Measurements from ENCODE around the gene MBTPS2. TPM values are rescaled to one million over a fixed set of nuclear protein-coding genes. Genes with fewer than 3 reads are reported as not detected.

The MBTPS2 gene
- total RNA-seq, 1 donor from 2014 or later, result 9.3 TPM

- intact Hi-C loops (cut with DNase I), result no loop called here
- no peak for DNase-seq (ENCODE audit: extremely low spot score in 2 of 2)
- Histone ChIP-seq H3K4me3 (no peak overlapping the region), H3K4me1 (no peaks in the 10 kb centered on the region), H3K36me3 (peaks cover 0 to 7% of the 10 kb centered on the region in 2 donors), H3K27ac (no peak overlapping the region), H3K27me3 (no peaks in the 10 kb centered on the region), H3K9me3 (no peaks in the 10 kb centered on the region)
- TF ChIP-seq POLR2AphosphoS5 (IDR thresholded peaks at IDR 0.05; ENCODE audit: insufficient read depth in 1 of 2, low read depth in 1 of 2), result no peak
- TF ChIP-seq CTCF (IDR thresholded peaks at IDR 0.05), result no peak
- no peak for TF ChIP-seq POLR2A (IDR thresholded peaks at IDR 0.05)
Measured at GRCh38 chrX:21847342-21847741, 7.9 kb downstream of the MBTPS2 start.

- no peak for TF ChIP-seq POLR2AphosphoS5 (IDR thresholded peaks at IDR 0.05; ENCODE audit: insufficient read depth in 1 of 2, low read depth in 1 of 2)
- no peak for TF ChIP-seq POLR2A (IDR thresholded peaks at IDR 0.05)
- no peak for TF ChIP-seq CTCF (IDR thresholded peaks at IDR 0.05)
- intact Hi-C loops (cut with DNase I), result no loop called here
- H3K27ac ChIP-seq, result no peak overlapping the region
- no peaks in the 10 kb centered on the region for H3K4me1 ChIP-seq
- no peak overlapping the region for H3K4me3 ChIP-seq
- H3K36me3 ChIP-seq, result no peaks in the 10 kb centered on the region
- no peak for DNase-seq (ENCODE audit: extremely low spot score in 2 of 2)
- H3K27me3 ChIP-seq, result no peaks in the 10 kb centered on the region
- H3K9me3 ChIP-seq, result no peaks in the 10 kb centered on the region
Measured at GRCh38 chrX:21853578-21853977, 14.2 kb downstream of the MBTPS2 start.

GRCh38 chrX:21855937-21856415 is 16.6 kb downstream of the MBTPS2 start, which contains the start of gene YY2:
YY2 (plus strand) TSS chrX:21855987; CDS start chrX:21856485, 498 bp downstream.
- H3K36me3 ChIP-seq, result no peaks in the 10 kb centered on the region
- TF ChIP-seq POLR2AphosphoS5 (IDR thresholded peaks at IDR 0.05; ENCODE audit: insufficient read depth in 1 of 2, low read depth in 1 of 2), result no peak
- TF ChIP-seq POLR2A (IDR thresholded peaks at IDR 0.05), result no peak
- no peak for TF ChIP-seq CTCF (IDR thresholded peaks at IDR 0.05)
- no peak within 1 kb of the TSS for H3K4me3 ChIP-seq
- no peaks in the 10 kb centered on the region for H3K27me3 ChIP-seq
- no peaks in the 10 kb centered on the region for H3K4me1 ChIP-seq
- intact Hi-C loops (cut with DNase I), result no loop called here
- H3K9me3 ChIP-seq, result no peaks in the 10 kb centered on the region
- H3K27ac ChIP-seq, result no peak within 1 kb of the TSS
- DNase-seq (ENCODE audit: extremely low spot score in 2 of 2), result no peak

GRCh38 chrX:21856504-21856903 is 17.1 kb downstream of the MBTPS2 start:
- Histone ChIP-seq H3K27ac (no peak overlapping the region), H3K4me3 (no peak overlapping the region), H3K4me1 (no peaks in the 10 kb centered on the region), H3K9me3 (no peaks in the 10 kb centered on the region), H3K27me3 (no peaks in the 10 kb centered on the region), H3K36me3 (no peaks in the 10 kb centered on the region)
- TF ChIP-seq POLR2AphosphoS5 (IDR thresholded peaks at IDR 0.05; ENCODE audit: insufficient read depth in 1 of 2, low read depth in 1 of 2), result no peak
- DNase-seq (ENCODE audit: extremely low spot score in 2 of 2), result no peak
- intact Hi-C loops (cut with DNase I), result no loop called here

GRCh38 chrX:21863241-21863640 is 23.8 kb downstream of the MBTPS2 start:
- no peaks in the 10 kb centered on the region for H3K27me3 ChIP-seq
- no peaks in the 10 kb centered on the region for H3K36me3 ChIP-seq
- no peak overlapping the region for H3K27ac ChIP-seq
- no peak for TF ChIP-seq POLR2A (IDR thresholded peaks at IDR 0.05)
- TF ChIP-seq CTCF (IDR thresholded peaks at IDR 0.05), result no peak
- no peak for TF ChIP-seq POLR2AphosphoS5 (IDR thresholded peaks at IDR 0.05; ENCODE audit: insufficient read depth in 1 of 2, low read depth in 1 of 2)
- H3K4me1 ChIP-seq, result no peaks in the 10 kb centered on the region
- H3K4me3 ChIP-seq, result no peak overlapping the region
- no peak for DNase-seq (ENCODE audit: extremely low spot score in 2 of 2)
- H3K9me3 ChIP-seq, result no peaks in the 10 kb centered on the region
- intact Hi-C loops (cut with DNase I), result no loop called here
